Smooth muscle cell (in vitro differentiated cells): ENCODE measurements around the gene FAF2. TPM values are rescaled to one million over a fixed set of nuclear protein-coding genes. Genes with fewer than 3 reads are reported as not detected.

ENCODE experiments used
- DNase-seq: peaks from one replicate; lab custom pipeline; 2025; ENCODE audit not compliant: unreplicated experiment; lab: John Stamatoyannopoulos, UW
- H2AFZ ChIP-seq: fragments of 200-600 bp; sonication (generic); 2 replicates; pipeline ENCODE4 v1.6.0; 2016; ENCODE audit warnings: antibody characterized with exemption, low read depth, mild to moderate bottlenecking
- H3F3A ChIP-seq: fragments of 200-600 bp; sonication (generic); 2 replicates; pipeline ENCODE4 v1.6.0; 2017; ENCODE audit warnings: antibody characterized with exemption, low read depth
- H3K27ac ChIP-seq: fragments of 200-600 bp; sonication (generic); 2 replicates; pipeline ENCODE4 v1.5.1; 2016; ENCODE audit warnings: low read depth, mild to moderate bottlenecking
- H3K27me3 ChIP-seq: fragments of 200-600 bp; sonication (generic); 2 replicates; pipeline ENCODE4 v1.6.1; 2016; ENCODE audit warnings: low read depth, mild to moderate bottlenecking
- H3K36me3 ChIP-seq: fragments of 200-600 bp; sonication (generic); 2 replicates; pipeline ENCODE4 v1.5.1; 2016; ENCODE audit warnings: low read depth
- H3K4me1 ChIP-seq: fragments of 200-600 bp; sonication (generic); 2 replicates; pipeline ENCODE4 v1.5.1; 2016; ENCODE audit warnings: low read depth
- H3K4me2 ChIP-seq: fragments of 200-600 bp; sonication (generic); 2 replicates; pipeline ENCODE4 v1.6.0; 2016; ENCODE audit warnings: mild to moderate bottlenecking
- H3K4me3 ChIP-seq: fragments of 200-600 bp; sonication (generic); 2 replicates; pipeline ENCODE4 v1.5.1; 2016; ENCODE audit warnings: mild to moderate bottlenecking
- H3K79me2 ChIP-seq: fragments of 200-600 bp; sonication (generic); 2 replicates; pipeline ENCODE4 v1.6.0; 2016; ENCODE audit warnings: low read depth, mild to moderate bottlenecking
- H3K9ac ChIP-seq: fragments of 200-600 bp; sonication (generic); 2 replicates; pipeline ENCODE4 v1.6.0; 2016; ENCODE audit warnings: low read depth
- H3K9me3 ChIP-seq: fragments of 200-600 bp; sonication (generic); replicated peaks from 2 replicates; pipeline ENCODE4 v1.5.1; 2016; ENCODE audit warnings: low read depth
- H4K20me1 ChIP-seq: fragments of 200-600 bp; sonication (generic); 2 replicates; pipeline ENCODE4 v1.6.0; 2016; ENCODE audit warnings: low read depth
- WGBS: methylation state at CpG from one replicate; pipeline ENCODE4 v1.1.7; 2016; ENCODE audit warnings: low lambda C conversion rate; 5-methylcytosine and 5-hydroxymethylcytosine counted together
- polyA plus RNA-seq: library from polyadenylated mRNA; unstranded; fragments of >200 nt; fragmentation: Nextera tagmentation; extraction: Ambion mirVana; gene quantifications from 2 replicates; pipeline ENCODE4 v1.2.1, GENCODE V29; 2016
- total RNA-seq: library from RNA; depleted of rRNA; stranded (reverse); fragments of >200 nt; gene quantifications from 2 replicates; pipeline ENCODE4 v1.2.3, GENCODE V29; 2014
- TF ChIP-seq, protein P1 (sequence below): fragments of 200-600 bp; sonication (generic); IDR thresholded peaks from 2 replicates; pipeline ENCODE4 v1.5.1; 2017; ENCODE audit warnings: borderline replicate concordance, mild to moderate bottlenecking, antibody characterized with exemption; ENCODE audit not compliant: insufficient read depth, poor library complexity, severe bottlenecking

The FAF2 gene
- total and polyA plus RNA-seq, 2 experiments from 2014 or later: 38.2 to 51.3 TPM

DNA sequence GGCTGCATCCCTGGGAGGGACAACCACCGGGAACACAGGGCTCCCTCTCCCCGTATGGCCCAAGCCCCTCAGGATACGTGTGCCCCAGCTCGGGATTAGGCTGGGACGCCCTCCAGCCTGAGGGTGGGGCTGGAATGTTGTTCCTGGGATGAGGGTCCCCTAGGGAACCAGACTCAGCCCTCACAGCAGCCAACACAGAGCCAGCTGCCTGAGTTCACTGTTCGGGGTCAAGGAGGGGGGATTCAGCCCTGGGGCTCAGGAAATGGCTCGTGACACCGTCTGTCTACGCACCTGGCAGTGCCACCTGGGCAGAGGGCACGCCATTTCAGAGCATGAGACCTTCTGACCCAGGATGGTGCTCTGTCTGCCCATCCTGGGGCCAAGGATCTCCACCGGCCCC lies 80.1 kb downstream of the FAF2 start:
- TF ChIP-seq, protein P1, sequence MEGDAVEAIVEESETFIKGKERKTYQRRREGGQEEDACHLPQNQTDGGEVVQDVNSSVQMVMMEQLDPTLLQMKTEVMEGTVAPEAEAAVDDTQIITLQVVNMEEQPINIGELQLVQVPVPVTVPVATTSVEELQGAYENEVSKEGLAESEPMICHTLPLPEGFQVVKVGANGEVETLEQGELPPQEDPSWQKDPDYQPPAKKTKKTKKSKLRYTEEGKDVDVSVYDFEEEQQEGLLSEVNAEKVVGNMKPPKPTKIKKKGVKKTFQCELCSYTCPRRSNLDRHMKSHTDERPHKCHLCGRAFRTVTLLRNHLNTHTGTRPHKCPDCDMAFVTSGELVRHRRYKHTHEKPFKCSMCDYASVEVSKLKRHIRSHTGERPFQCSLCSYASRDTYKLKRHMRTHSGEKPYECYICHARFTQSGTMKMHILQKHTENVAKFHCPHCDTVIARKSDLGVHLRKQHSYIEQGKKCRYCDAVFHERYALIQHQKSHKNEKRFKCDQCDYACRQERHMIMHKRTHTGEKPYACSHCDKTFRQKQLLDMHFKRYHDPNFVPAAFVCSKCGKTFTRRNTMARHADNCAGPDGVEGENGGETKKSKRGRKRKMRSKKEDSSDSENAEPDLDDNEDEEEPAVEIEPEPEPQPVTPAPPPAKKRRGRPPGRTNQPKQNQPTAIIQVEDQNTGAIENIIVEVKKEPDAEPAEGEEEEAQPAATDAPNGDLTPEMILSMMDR: no peak
- H3K9ac ChIP-seq: no peak overlapping the region
- WGBS: 94% methylated on average over 11 of the region's 11 CpGs

DNA sequence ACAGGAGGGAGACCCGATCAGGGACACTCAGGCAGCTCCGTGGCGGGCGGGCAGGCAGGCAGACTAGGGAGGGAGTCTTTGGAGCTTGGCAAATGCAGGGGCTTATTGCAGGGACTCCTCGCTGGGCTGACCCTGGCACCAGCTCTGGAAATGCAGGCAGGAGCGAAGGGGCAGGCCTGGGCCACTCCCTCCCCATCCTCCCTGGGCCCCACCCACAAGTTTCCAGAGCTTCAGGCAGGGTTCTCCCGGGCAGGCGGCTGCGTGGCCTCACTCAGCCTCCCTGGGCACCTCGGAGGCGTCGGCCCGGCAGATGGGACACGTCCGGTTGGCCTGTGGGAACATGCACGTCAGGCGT lies 80.6 kb downstream of the FAF2 start:
- Histone ChIP-seq H3K4me1 (no peaks in the 10 kb centered on the region), H4K20me1 (peaks cover 33% of the 10 kb centered on the region), H3K36me3 (no peaks in the 10 kb centered on the region), H3K27me3 (no peaks in the 10 kb centered on the region), H3K9ac (no peak overlapping the region), H3K27ac (no peak overlapping the region), H3K79me2 (peaks cover 11% of the 10 kb centered on the region), H3K4me2 (no peak overlapping the region), H3F3A (no peaks in the 10 kb centered on the region), H2AFZ (no peak overlapping the region), H3K4me3 (no peak overlapping the region), H3K9me3 (no peaks in the 10 kb centered on the region)
- DNase-seq: no peak
- 95% methylated on average over 17 of the region's 17 CpGs for WGBS
- TF ChIP-seq, protein P1: no peak

More for the DNA sequence above, 80.1 kb downstream of the FAF2 start:
- Histone ChIP-seq H3K36me3 (no peaks in the 10 kb centered on the region), H3K27ac (no peak overlapping the region), H3K9me3 (no peaks in the 10 kb centered on the region), H4K20me1 (peaks cover 29% of the 10 kb centered on the region), H3K4me2 (no peak overlapping the region), H3K79me2 (peaks cover 6% of the 10 kb centered on the region), H3K4me1 (no peaks in the 10 kb centered on the region), H3K4me3 (no peak overlapping the region), H3F3A (no peaks in the 10 kb centered on the region), H2AFZ (no peak overlapping the region), H3K27me3 (no peaks in the 10 kb centered on the region)
- no peak for DNase-seq

DNA sequence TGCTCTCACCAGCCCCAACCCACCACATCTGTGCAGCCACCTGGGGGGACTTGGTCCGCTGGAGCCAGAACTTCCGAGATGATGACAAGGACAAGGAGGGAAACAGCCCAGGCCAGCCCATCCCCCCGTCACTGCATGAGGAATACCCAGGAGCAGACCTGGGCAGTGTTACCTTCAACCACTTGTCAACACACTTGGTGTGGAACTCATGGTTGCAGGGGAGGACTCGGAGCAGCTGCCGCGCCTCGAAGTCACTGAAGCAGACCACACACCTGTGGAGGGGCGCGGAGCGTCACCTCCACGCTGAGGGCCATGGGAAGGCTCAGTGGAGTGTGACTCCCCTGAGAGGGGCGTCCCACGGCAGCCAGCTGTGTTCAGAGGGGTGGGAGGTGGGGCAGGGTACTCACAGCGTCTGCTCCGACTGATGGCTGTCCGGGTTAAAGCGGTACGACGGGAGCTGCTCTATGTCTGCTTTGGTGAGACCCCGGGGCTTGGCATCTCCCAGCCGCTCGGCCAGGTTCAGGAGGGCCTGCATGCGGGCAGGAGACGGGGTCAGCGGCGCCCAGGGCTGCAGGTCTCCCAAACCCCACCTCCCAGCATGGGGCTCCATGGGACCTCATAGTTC lies 81.0 kb downstream of the FAF2 start:
- no peak overlapping the region for H3K9ac ChIP-seq
- 97% methylated on average over 26 of the region's 26 CpGs for WGBS

More for the DNA sequence above, 81.0 kb downstream of the FAF2 start:
- H3K4me1 ChIP-seq: peaks cover under 1% of the 10 kb centered on the region
- H3K79me2 ChIP-seq: peaks cover 14% of the 10 kb centered on the region
- H3K36me3 ChIP-seq: no peaks in the 10 kb centered on the region
- peaks cover 38% of the 10 kb centered on the region for H4K20me1 ChIP-seq
- DNase-seq: no peak
- H3F3A ChIP-seq: no peaks in the 10 kb centered on the region
- TF ChIP-seq, protein P1: no peak
- H3K9me3 ChIP-seq: no peaks in the 10 kb centered on the region
- no peak overlapping the region for H2AFZ ChIP-seq
- H3K4me3 ChIP-seq: no peak overlapping the region
- H3K27ac ChIP-seq: no peak overlapping the region
- no peak overlapping the region for H3K4me2 ChIP-seq
- H3K27me3 ChIP-seq: no peaks in the 10 kb centered on the region
